OCI-LY3 (cell line): ENCODE data around the gene XPNPEP3.

Experiments used
- CTCF ChIP-seq: fragments of 200-600, 300-600 bp; sonication (generic); IDR thresholded peaks from 2 replicates; pipeline ENCODE4 v1.5.1; 2014; ENCODE audit warnings: antibody characterized with exemption, low read length, low read depth
- EZH2phosphoT487 ChIP-seq: fragments of 200-600 bp; shearing (Covaris generic); IDR thresholded peaks from 2 replicates; pipeline ENCODE4 v1.6.1; 2018; ENCODE audit warnings: antibody characterized with exemption, mixed run types, low read depth

GRCh38 chr22:40950962-40951794 is 94.2 kb downstream of the XPNPEP3 start, which contains the start of gene RBX1:
- TF ChIP-seq CTCF (no peak), EZH2phosphoT487 (no peak)
